ENCODE measurements around the gene ZNF175.

Gene ZNF175

DNA sequence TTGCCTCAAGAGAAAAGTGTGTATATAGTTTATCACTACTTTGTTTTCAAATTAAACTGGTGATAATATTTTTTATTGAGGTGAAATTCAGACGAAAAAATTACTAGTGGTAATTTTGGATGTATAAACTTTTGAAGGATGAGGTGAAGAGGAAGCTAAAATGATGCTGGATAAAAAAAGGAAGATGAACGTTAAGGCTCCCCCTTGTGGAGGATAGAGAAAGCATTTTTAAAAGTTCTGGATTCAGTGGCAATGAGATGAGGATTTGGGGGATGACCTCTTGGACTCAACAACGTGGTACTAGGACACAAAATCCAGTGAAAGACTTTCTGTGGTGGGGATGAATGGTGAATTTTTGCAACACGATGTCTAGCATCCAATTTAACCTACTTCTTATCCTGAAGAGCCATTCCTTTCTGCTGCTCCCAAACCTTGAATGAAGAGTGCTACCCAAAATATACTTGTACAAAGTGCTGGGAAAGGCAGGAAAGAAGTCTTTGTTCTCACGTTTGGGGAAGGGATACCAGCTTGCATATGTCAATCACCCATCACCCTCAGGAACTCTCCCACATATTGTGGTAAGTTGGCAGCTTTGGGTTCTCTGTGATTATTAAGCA, 66.4 kb downstream of the ZNF175 start:
- Histone ChIP-seq H2AFZ (ENCODE audit: low read length) (no peak overlapping the region), H3K9ac (ENCODE audit: low read depth, low read length, poor library complexity, severe bottlenecking) (no peak overlapping the region), H3K27me3 (ENCODE audit: insufficient read depth, low read length, poor library complexity, severe bottlenecking) (no peaks in the 10 kb centered on the region), H3K79me2 (ENCODE audit: insufficient read depth, low read length) (no peaks in the 10 kb centered on the region), H3F3A (ENCODE audit: low read depth) (no peaks in the 10 kb centered on the region), H3K9me2 (replicated peaks; ENCODE audit: low read depth, low read length) (no peaks in the 10 kb centered on the region), H3K36me3 (ENCODE audit: insufficient read depth, low read length) (no peaks in the 10 kb centered on the region), H3K9me3 (ENCODE audit: insufficient read depth, low read depth, low read length) (no peaks in the 10 kb centered on the region), H3K4me1 (ENCODE audit: insufficient read depth, low read length, poor library complexity, severe bottlenecking) (no peaks in the 10 kb centered on the region), H3K4me3 (ENCODE audit: low read length, poor library complexity, severe bottlenecking) (no peak overlapping the region), H4K20me1 (ENCODE audit: insufficient read depth, low read length, poor library complexity, severe bottlenecking) (no peaks in the 10 kb centered on the region), H3K4me2 (ENCODE audit: low read depth, low read length, poor library complexity, severe bottlenecking) (no peak overlapping the region)
- no peak for TF ChIP-seq EZH2phosphoT487 (IDR thresholded peaks at IDR 0.05; ENCODE audit: borderline replicate concordance)
- TF ChIP-seq, protein P1, sequence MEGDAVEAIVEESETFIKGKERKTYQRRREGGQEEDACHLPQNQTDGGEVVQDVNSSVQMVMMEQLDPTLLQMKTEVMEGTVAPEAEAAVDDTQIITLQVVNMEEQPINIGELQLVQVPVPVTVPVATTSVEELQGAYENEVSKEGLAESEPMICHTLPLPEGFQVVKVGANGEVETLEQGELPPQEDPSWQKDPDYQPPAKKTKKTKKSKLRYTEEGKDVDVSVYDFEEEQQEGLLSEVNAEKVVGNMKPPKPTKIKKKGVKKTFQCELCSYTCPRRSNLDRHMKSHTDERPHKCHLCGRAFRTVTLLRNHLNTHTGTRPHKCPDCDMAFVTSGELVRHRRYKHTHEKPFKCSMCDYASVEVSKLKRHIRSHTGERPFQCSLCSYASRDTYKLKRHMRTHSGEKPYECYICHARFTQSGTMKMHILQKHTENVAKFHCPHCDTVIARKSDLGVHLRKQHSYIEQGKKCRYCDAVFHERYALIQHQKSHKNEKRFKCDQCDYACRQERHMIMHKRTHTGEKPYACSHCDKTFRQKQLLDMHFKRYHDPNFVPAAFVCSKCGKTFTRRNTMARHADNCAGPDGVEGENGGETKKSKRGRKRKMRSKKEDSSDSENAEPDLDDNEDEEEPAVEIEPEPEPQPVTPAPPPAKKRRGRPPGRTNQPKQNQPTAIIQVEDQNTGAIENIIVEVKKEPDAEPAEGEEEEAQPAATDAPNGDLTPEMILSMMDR (conservative IDR thresholded peaks at IDR 0.05; ENCODE audit: low read length) = peak; percentile 59

DNA sequence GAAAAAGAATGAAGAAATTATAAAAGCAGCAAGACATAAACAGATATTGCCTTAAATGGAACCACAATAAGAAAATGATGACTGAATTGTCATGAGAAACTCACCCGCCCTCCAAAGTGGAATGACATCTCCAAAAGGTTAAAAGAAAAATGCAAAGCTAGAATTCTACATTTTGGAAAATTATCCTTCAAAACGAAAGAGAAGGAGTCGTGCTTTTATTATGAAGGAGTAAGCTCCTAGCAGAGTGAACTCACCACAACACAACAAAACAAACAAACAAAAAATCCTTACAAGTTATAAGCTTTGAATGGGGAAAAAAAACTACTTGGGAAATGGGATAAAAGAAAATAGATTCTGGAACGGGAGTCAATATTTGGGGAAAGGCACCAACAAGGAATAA, 68.8 kb downstream of the ZNF175 start:
- TF ChIP-seq, protein P1 (conservative IDR thresholded peaks at IDR 0.05; ENCODE audit: low read length) = no peak
- TF ChIP-seq EZH2phosphoT487 (IDR thresholded peaks at IDR 0.05; ENCODE audit: borderline replicate concordance) = no peak

DNA sequence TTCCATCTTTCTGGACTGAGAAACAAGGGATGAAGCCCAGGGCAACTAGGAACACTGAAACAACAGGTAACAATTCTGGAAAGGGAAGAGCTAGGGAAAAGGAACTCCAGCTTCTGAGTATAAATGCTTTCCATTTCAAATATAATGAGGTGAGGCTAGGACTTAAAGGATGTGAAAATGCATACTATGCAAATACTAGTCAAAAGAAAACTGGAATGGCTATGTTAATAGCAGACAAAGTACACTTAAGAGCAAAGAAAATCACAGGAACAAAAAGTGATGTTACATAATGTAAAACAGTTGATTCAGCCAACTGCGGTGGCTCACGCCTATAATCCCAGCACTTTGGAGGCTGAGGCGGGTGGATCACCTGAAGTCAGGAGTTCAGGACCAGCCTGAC, 69.3 kb downstream of the ZNF175 start:
- Histone ChIP-seq H2AFZ (ENCODE audit: low read length) (no peak overlapping the region), H3K4me3 (ENCODE audit: low read length, poor library complexity, severe bottlenecking) (no peak overlapping the region), H3K4me2 (ENCODE audit: low read depth, low read length, poor library complexity, severe bottlenecking) (no peak overlapping the region), H3K4me1 (ENCODE audit: insufficient read depth, low read length, poor library complexity, severe bottlenecking) (no peaks in the 10 kb centered on the region), H3K9me3 (ENCODE audit: insufficient read depth, low read depth, low read length) (no peaks in the 10 kb centered on the region), H3K27me3 (ENCODE audit: insufficient read depth, low read length, poor library complexity, severe bottlenecking) (no peaks in the 10 kb centered on the region), H3K9me2 (replicated peaks; ENCODE audit: low read depth, low read length) (no peaks in the 10 kb centered on the region), H3K79me2 (ENCODE audit: insufficient read depth, low read length) (no peaks in the 10 kb centered on the region), H3F3A (ENCODE audit: low read depth) (no peaks in the 10 kb centered on the region), H3K9ac (ENCODE audit: low read depth, low read length, poor library complexity, severe bottlenecking) (no peak overlapping the region), H3K36me3 (ENCODE audit: insufficient read depth, low read length) (no peaks in the 10 kb centered on the region), H4K20me1 (ENCODE audit: insufficient read depth, low read length, poor library complexity, severe bottlenecking) (no peaks in the 10 kb centered on the region)
- no peak for TF ChIP-seq EZH2phosphoT487 (IDR thresholded peaks at IDR 0.05; ENCODE audit: borderline replicate concordance)
- TF ChIP-seq, protein P1 (conservative IDR thresholded peaks at IDR 0.05; ENCODE audit: low read length) = no peak

More for the DNA sequence above, 68.8 kb downstream of the ZNF175 start:
- Histone ChIP-seq H3K9ac (ENCODE audit: low read depth, low read length, poor library complexity, severe bottlenecking) (no peak overlapping the region), H4K20me1 (ENCODE audit: insufficient read depth, low read length, poor library complexity, severe bottlenecking) (no peaks in the 10 kb centered on the region), H3K9me3 (ENCODE audit: insufficient read depth, low read depth, low read length) (no peaks in the 10 kb centered on the region), H3K79me2 (ENCODE audit: insufficient read depth, low read length) (no peaks in the 10 kb centered on the region), H3K4me1 (ENCODE audit: insufficient read depth, low read length, poor library complexity, severe bottlenecking) (no peaks in the 10 kb centered on the region), H3K36me3 (ENCODE audit: insufficient read depth, low read length) (no peaks in the 10 kb centered on the region), H3K4me3 (ENCODE audit: low read length, poor library complexity, severe bottlenecking) (no peak overlapping the region), H3K4me2 (ENCODE audit: low read depth, low read length, poor library complexity, severe bottlenecking) (no peak overlapping the region), H3K27me3 (ENCODE audit: insufficient read depth, low read length, poor library complexity, severe bottlenecking) (no peaks in the 10 kb centered on the region), H2AFZ (ENCODE audit: low read length) (no peak overlapping the region), H3K9me2 (replicated peaks; ENCODE audit: low read depth, low read length) (no peaks in the 10 kb centered on the region), H3F3A (ENCODE audit: low read depth) (no peaks in the 10 kb centered on the region)

Data from Loucy (cell line).